Measurements from ENCODE around the gene PRODH. TPM values are rescaled to one million over a fixed set of nuclear protein-coding genes. Genes with fewer than 3 reads are reported as not detected.

PRODH gene, protein sequence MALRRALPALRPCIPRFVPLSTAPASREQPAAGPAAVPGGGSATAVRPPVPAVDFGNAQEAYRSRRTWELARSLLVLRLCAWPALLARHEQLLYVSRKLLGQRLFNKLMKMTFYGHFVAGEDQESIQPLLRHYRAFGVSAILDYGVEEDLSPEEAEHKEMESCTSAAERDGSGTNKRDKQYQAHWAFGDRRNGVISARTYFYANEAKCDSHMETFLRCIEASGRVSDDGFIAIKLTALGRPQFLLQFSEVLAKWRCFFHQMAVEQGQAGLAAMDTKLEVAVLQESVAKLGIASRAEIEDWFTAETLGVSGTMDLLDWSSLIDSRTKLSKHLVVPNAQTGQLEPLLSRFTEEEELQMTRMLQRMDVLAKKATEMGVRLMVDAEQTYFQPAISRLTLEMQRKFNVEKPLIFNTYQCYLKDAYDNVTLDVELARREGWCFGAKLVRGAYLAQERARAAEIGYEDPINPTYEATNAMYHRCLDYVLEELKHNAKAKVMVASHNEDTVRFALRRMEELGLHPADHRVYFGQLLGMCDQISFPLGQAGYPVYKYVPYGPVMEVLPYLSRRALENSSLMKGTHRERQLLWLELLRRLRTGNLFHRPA
- 1 to 10 TPM; 4.9 to 7.5 (median 5.3) TPM for total RNA-seq
- long read RNA-seq, donor 1 = 0 reads
- long read RNA-seq, donor 2, partial matches to known transcripts = 1 of 1 reads
- long read RNA-seq, donor 2, other reads (novel, unspliced or antisense) = 0 of 1 reads

DNA sequence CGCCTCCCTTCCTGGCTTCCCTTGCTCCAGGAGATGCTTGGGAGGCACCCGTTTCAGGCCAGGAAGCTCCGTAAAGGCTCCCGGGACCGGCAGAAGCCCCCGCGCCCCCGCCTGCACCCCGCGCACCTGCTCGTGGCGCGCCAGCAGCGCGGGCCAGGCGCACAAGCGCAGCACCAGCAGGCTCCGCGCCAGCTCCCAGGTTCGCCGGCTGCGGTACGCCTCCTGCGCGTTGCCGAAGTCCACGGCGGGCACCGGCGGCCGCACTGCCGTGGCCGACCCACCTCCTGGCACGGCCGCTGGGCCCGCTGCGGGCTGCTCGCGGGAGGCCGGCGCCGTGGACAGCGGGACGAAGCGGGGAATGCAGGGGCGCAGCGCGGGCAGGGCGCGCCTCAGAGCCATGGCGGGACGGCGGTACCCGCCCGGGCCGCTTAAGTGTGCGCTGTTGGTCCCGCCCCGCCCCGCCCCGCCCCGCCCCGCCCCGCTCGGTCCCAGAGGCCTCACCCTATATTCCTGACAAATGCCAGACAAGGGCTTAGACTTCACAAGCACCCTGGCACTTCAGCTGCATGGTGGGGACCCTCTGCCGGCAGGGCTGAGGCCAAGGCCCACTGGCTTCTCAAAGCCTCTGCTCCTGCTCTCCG is at the start of gene PRODH:
Gene PRODH, minus strand, starts transcription at position 405 of the 641 bp plus-strand sequence. Its CDS starts 6 bp downstream, at position 399.
- H3K4me1 ChIP-seq (ENCODE audit: low read depth) = no peaks in the 10 kb centered on the region
- H3K9me3 ChIP-seq = no peaks in the 10 kb centered on the region
- DNase-seq = no peak
- TF ChIP-seq, protein P1, sequence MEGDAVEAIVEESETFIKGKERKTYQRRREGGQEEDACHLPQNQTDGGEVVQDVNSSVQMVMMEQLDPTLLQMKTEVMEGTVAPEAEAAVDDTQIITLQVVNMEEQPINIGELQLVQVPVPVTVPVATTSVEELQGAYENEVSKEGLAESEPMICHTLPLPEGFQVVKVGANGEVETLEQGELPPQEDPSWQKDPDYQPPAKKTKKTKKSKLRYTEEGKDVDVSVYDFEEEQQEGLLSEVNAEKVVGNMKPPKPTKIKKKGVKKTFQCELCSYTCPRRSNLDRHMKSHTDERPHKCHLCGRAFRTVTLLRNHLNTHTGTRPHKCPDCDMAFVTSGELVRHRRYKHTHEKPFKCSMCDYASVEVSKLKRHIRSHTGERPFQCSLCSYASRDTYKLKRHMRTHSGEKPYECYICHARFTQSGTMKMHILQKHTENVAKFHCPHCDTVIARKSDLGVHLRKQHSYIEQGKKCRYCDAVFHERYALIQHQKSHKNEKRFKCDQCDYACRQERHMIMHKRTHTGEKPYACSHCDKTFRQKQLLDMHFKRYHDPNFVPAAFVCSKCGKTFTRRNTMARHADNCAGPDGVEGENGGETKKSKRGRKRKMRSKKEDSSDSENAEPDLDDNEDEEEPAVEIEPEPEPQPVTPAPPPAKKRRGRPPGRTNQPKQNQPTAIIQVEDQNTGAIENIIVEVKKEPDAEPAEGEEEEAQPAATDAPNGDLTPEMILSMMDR (IDR thresholded peaks at IDR 0.05) = no peak
- no peak within 1 kb of the TSS for H3K4me3 ChIP-seq
- ATAC-seq = peak; percentile 85
- intact Hi-C loops (cut with DNase I, micrococcal nuclease) = no loop called here
- H3K36me3 ChIP-seq (ENCODE audit: low read depth) = no peaks in the 10 kb centered on the region

DNA sequence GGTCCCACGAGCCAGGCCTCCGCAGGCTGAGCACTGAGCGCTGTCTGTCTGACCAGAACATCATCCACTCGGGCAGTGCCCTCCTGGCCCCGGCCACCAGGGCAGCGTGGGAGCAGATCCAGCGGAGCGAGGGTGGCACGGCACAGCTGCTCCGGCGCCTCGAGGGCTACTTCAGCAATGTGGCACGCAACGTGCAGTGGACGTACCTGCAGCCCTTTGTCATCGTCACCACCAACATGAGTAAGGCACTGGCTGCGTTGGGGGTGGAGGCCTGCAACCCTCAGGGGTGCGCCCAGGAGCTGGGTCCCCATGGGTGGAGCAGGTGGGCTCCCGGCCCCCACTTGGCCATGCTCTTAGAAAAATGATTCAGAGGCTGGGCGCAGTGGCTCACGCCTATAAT is 49.7 kb upstream of the PRODH start:
- Histone ChIP-seq H3K4me1 (ENCODE audit: low read depth) (no peaks in the 10 kb centered on the region), H3K36me3 (ENCODE audit: low read depth) (no peaks in the 10 kb centered on the region), H3K9me3 (no peaks in the 10 kb centered on the region), H3K4me3 (no peak overlapping the region)
- ATAC-seq = no peak
- intact Hi-C loops (cut with DNase I, micrococcal nuclease) = no loop called here
- TF ChIP-seq, protein P1 (IDR thresholded peaks at IDR 0.05) = no peak
- no peak for DNase-seq

DNA sequence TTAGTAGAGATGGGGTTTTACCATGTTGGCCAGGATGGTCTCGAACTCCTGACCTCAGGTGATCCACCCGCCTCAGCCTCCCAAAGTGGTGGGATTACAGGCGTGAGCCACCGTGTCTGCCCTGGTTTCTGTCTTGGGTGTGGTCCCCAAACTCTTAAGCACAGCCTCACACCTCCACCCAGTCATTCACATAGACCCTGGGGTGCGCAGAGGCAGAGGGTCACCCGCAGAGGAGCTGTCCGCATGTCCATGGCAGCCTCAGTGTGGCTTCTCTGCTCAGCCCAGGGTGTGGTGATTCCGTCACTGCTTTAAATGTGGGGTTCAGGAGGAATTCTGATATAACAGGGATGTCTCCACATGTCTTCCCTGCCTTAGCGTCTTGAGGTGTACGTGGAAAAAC is 48.5 kb upstream of the PRODH start:
- TF ChIP-seq, protein P1 (IDR thresholded peaks at IDR 0.05) = no peak
- Histone ChIP-seq H3K4me1 (ENCODE audit: low read depth) (no peaks in the 10 kb centered on the region), H3K9me3 (no peaks in the 10 kb centered on the region), H3K36me3 (ENCODE audit: low read depth) (no peaks in the 10 kb centered on the region), H3K4me3 (no peak overlapping the region)
- intact Hi-C loops (cut with DNase I, micrococcal nuclease) = no loop called here
- ATAC-seq (no peak), DNase-seq (no peak)

DNA sequence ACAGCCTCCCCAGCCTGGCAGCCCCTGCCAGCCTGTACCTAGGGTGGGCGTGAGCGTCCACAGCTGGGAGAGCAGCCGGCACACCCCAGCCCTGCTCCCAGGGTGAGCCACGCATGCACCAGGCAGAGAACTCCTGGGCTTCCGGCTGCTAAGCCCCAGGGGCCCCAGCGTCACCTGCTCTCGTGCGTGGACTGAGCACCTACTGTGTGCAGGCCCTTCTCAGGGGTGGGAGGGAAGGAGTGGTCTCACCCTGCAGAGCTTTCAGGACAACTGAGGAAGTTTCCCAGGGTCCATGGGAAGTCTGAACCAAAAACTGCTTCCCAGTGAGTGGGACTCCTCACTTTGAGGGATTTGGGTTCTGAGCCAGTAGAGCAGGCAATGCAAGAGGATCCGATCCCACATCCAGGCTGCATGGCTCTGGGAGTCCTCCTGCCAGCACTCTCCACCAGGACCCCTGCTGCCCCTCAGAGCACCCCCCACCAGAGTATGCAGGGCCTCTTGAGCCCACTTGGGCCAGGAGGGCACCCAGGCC is 47.1 kb upstream of the PRODH start:
- no peak overlapping the region for H3K4me3 ChIP-seq
- no peaks in the 10 kb centered on the region for H3K36me3 ChIP-seq (ENCODE audit: low read depth)
- TF ChIP-seq, protein P1 (IDR thresholded peaks at IDR 0.05) = no peak
- intact Hi-C loops (cut with DNase I, micrococcal nuclease) = no loop called here
- H3K4me1 ChIP-seq (ENCODE audit: low read depth) = no peaks in the 10 kb centered on the region
- H3K9me3 ChIP-seq = no peaks in the 10 kb centered on the region
- DNase-seq (no peak), ATAC-seq (no peak)

DNA sequence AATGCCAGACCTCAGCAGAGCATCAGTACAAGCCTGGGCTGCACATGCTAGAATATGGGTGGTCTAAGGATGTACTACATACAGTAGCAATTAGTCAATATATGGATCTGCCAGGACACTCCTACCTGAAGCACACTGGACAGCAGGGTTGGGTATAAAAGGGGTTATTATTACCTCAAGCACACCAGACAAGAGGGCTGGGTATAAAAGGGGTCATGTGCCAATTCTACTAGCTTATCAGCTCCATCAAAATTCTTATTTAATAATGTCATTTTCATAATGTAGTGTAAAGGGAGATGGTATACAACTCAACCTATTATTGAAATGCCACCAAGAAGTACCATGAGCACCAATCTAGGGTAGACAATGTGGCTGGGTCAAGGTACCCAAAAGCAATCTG is 44.7 kb upstream of the PRODH start:
- Histone ChIP-seq H3K9me3 (no peaks in the 10 kb centered on the region), H3K36me3 (ENCODE audit: low read depth) (no peaks in the 10 kb centered on the region), H3K4me1 (ENCODE audit: low read depth) (no peaks in the 10 kb centered on the region), H3K4me3 (no peak overlapping the region)
- intact Hi-C loops (cut with DNase I, micrococcal nuclease) = no loop called here
- ATAC-seq = no peak
- DNase-seq = no peak
- TF ChIP-seq, protein P1 (IDR thresholded peaks at IDR 0.05) = no peak
